Stimulated activated CD8-positive, alpha-beta memory T cell treated with anti-CD3 and anti-CD28 coated beads, Interleukin-7, amount 100 ng/mL, for 24 hours (primary cell): ENCODE measurements around the gene DEF6.
"Not testable (repeated sequence)": the region's sequence is repeated elsewhere in the genome, so short reads cannot be mapped to it uniquely, and the experiment has no call there.

Experiments
- DNase-seq: peaks from one replicate; pipeline ENCODE4 v3.0.0-alpha.2; 2020; ENCODE audit warnings: low read depth

DEF6 gene

DNA sequence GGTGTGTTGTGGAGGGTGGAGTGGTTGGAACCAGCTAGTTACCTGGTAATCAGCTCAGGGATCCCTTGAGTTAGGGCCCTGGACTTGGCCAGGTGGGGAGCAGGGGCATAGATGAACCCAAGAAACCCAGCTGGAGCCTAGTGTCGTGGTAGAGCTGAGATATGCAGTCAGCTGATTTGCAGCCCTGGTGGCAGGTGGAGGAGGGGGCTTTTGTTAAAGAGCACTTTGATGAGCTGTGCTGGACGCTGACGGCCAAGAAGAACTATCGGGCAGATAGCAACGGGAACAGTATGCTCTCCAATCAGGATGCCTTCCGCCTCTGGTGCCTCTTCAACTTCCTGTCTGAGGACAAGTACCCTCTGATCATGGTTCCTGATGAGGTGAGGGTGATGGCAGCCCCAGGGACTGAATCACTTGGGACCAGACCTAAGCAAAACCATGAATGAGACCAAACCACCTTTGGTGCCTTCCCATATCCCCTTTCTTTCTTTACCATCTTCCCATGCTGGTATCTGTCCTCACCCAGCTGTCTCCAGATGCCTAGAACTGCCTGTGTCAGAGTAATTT is 12.7 kb downstream of the DEF6 start:
- no peak for DNase-seq

DNA sequence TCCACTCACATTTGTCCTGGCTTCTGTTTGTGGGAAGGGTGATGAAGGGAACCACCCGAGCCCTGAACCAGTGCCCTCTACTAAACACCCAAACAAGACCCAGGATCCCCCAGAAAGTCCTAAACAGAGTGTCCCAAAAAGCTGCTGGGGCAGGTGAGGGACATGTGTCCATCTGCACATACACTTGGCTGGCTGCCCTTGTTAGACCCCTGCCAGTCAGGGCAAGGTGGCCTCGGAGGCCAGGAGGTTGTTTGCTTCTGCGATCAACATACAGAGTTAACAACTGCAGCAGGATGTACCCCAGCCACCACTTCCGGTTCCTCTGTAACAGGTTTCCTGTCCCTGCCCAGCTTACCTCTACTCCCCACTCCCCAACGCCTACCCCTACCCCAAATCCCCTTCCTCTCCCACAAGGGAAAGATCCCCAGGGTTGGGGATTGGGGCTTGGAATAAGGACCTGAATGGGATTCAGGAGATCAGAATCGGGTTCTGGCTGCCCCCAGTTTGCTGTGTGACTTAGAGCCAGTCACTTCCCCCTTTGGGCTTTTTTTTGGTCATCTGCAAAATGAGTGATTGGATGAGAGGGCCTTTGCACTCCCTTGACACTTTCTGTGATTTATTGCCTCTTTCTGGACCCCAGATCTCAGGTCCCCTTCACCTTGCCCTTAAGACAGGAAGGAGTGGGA is 13.9 kb downstream of the DEF6 start:
- no peak for DNase-seq

DNA sequence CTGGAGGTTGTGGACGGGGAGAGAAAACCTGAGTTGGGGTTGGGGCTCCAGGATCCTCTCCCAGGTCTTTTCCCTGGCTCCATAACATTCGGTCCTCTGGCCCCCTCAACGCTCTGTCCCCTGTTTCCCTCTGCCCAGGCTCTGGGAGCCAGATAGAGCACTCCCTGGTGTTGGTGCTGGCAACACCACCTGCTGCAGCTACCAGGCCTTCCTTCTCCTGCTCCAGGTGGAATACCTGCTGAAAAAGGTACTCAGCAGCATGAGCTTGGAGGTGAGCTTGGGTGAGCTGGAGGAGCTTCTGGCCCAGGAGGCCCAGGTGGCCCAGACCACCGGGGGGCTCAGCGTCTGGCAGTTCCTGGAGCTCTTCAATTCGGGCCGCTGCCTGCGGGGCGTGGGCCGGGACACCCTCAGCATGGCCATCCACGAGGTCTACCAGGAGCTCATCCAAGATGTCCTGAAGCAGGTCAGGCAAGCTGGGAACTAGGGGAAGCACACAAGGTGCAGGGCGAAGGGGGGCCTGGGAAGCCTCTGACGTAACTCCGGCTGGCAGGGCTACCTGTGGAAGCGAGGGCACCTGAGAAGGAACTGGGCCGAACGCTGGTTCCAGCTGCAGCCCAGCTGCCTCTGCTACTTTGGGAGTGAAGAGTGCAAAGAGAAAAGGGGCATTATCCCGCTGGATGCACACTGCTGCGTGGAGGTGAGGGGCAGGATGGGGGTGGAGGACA is 14.6 kb downstream of the DEF6 start:
- no peak for DNase-seq

DNA sequence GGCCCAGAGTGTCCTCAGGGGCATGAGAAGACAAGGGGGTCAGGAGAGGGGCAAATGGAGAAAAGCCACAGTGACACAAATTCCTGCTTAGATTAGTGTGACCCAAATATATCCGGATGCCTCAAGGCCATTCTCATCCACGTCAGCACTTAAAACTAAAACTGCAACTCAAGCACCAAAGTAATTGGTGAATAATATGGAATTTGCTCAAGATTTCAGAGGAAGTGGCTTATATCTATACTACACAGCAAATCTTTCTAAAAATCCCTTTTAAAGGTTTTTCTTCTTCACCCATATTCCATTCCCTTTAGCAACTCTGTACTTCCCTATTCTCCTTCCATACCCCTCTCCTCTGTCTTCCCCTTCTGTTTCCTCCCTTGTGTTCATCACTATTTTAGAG is 15.2 kb downstream of the DEF6 start:
- no peak for DNase-seq

DNA sequence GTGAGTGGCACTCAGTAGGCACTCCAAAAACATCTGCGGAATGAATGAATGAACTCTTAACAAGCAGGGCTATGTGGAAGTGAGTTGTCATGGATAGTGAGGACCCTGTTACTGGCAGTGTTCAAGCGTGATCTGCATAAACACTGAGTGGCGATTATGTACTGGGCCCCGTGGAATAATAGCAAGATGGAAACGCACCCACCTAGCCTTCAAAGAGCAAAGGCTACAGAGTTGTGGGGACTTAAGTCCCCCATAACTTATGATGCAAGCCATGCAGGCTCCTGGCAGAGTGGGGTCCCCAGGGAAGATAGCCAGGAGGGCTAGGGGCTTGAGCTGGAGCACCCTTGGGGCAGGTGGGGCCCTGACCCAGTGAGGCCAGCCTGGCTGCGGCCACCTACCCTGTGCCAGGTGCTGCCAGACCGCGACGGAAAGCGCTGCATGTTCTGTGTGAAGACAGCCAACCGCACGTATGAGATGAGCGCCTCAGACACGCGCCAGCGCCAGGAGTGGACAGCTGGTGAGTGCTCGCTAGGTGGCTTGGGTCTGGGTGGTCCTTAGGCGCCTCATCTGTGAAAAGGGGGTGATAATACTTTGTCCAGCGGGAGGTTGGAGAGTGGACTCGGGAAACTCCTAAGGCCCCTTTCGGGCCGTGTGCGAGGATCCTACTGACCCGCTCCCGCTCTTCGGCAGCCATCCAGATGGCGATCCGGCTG is 20.0 kb downstream of the DEF6 start:
- DNase-seq: no peak

DNA sequence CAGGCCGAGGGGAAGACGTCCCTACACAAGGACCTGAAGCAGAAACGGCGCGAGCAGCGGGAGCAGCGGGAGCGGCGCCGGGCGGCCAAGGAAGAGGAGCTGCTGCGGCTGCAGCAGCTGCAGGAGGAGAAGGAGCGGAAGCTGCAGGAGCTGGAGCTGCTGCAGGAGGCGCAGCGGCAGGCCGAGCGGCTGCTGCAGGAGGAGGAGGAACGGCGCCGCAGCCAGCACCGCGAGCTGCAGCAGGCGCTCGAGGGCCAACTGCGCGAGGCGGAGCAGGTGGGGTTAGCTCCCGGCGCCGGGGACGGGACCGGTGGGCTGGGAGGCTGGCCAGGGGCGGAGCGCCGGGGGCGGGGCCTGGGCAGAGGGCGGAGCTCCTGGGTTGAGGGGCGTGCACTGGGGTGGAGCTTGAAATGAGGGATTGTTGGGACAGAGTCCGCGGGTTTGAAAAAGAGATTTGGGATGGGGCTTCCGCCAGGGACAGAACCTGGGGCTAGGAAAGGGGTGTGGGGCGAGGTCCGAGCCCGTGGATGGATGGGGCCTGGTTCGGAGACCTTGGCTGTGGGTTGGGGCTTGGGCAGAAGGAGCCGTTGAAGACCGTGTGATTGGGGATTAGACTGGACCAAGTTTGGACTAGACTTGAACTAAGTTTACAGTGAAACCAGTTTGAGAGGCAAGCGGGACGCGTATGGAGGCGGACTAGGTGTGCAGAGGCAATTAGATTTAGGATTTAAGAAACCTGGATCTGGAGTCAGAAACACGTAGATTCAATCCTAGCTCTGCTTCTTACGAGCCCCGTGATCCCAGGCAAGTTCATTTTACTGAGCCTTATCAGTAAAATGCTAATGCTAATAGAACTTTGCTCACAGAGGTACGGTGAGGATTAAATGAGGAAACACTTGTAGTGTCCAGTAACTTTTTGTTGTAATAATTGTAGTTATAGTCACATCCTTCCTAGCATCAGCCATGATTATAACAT is 20.9 kb downstream of the DEF6 start:
- DNase-seq: no peak

DNA sequence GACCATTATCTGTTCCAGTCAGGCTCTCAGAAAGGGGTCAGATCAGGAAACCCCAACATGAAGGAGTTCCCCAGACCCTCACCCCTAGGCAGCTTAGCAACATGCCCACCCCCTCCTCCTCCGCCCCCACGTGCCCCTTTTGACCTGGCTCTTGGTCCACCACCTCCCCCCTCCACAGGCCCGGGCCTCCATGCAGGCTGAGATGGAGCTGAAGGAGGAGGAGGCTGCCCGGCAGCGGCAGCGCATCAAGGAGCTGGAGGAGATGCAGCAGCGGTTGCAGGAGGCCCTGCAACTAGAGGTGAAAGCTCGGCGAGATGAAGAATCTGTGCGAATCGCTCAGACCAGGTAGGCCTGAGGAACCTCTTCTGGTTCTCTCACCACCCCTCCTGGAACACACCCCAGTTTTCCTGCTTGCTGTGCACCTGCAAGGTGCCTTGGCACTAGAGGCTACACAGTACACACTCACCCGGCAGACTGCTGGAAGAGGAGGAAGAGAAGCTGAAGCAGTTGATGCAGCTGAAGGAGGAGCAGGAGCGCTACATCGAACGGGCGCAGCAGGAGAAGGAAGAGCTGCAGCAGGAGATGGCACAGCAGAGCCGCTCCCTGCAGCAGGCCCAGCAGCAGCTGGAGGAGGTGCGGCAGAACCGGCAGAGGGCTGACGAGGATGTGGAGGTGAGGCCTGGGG is 21.9 kb downstream of the DEF6 start:
- DNase-seq: no peak

DNA sequence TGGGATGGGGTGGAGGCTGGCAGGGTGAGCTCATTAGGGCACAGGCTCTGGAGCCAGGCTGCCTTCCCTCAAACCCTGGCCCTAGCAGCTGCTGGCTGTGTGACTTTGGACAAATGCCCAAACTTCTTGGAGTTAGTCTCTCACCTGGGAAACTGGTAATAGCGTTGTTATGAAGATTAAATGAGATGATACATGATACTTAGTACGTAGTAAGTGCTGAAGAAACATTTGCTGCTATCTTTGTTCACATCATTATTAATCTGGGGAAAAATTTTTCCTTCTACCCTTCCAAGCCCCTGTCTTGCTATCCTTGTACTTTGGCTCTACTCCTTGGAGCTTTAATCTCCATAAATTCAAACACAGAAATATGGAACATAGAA is 22.4 kb downstream of the DEF6 start:
- DNase-seq: no peak

DNA sequence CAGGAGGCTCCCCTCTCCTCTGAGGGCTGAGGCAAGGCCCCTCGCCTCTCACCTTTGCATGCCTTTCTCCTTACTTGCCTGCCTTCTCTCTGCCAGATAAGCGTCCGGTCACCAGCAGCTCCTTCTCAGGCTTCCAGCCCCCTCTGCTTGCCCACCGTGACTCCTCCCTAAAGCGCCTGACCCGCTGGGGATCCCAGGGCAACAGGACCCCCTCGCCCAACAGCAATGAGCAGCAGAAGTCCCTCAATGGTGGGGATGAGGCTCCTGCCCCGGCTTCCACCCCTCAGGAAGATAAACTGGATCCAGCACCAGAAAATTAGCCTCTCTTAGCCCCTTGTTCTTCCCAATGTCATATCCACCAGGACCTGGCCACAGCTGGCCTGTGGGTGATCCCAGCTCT is 23.5 kb downstream of the DEF6 start:
- DNase-seq: no peak

DNA sequence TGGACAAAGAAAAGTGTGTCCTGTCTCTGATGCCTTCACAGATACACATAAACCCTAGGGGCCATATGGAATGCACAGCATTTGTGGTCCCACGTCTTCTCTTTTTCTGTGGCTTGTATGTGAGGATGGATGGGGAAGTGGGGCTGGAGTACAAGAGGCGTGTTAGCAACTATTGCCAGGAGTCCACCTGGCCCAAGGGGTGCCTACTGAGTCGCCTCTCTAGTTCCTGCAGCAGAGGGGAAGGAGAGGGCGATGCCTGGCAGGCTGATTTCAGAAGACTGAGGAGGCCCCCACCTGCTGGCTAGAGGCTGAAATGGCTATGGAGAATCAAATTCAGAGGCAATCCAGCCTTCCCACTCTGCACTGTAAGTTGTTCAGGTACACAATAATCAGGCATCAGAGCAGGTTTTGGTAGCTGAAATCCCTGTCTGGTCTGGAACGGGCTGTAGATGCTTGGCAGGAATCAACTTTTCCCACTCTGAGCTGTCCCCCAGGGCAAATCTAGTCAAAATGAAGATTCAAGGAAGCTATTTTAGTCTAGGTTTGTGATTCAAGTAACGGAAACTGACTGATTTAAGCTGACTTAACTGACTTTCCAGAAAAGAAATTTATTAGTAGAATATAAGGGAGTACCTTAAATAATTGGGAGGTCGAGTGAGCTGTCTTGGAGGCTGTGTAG is 29.9 kb downstream of the DEF6 start:
- peak; percentile 47 for DNase-seq

DNA sequence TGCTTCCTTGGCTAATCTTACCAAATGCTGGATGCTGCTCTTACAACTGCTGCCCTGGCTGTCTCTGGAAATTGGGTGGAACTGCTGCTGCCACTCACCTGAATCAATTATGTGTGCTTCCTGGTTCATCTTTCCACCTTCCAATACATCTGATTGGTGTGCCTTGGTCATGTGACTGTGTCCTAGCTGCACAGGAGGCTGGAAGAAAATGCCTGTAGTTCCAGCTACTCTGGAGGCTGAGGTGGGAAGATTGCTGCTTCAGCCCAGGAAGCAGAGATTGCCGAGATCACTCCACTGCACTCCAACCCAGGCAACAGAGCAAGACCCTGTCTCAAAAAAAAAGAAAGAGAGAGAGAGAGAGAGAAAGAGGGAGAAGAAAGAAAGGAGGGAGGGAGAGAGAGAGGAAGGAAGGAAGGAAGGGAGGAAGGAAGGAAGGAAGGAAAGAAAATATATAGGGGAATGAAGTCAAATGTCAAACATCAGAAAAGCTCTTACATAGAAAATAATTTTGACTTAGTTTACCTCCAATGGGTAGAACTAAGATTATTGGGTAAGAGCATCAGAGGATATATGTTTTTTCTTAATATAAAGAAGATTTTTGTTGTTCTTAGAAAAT is 30.6 kb downstream of the DEF6 start:
- no peak for DNase-seq

DNA sequence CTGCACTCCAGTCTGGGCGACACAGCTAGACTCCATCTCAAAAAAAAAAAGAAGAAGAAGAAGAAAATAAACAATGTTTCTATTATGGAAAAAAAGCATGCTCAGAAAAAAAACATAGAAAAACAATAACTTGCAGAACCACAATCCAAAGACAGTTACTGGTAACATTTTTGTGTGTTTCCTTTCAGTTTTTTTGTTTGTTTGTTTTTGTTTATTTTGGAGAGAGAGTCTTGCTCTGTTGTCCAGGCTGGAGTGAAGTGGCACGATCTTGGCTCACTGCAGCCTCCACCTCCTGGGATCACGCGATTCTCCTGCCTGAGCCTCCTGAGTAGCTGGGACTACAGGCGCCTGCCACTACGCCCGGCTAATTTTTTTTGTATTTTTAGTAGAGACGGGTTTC is 31.3 kb downstream of the DEF6 start:
- DNase-seq: not testable (repeated sequence)

DNA sequence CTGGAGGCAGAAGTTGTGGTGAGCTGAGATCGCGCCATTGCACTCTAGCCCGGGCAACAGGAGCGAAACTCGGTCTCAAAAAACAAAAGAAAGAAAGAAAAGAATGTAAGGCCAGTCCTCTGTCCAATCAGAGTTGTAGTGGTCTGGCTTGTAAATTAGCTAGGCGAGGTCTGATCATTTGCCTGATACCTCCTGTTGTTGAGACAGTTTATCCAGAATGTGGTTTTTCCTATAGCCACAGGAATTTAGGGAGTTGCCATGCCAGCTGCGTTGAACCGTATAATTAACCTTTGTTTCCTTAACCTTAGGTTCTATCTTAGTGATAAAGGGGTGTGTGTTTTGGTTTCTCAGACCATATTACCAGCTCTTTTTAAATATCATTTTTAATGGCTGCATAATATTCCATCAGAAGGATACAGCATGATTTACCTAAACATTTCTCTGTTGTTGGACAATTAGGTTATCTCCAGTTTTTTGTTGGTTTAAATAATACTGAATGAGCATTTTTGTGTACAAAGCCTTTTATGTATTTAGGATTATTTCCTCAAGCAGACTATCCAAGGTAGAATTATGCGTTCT is 33.0 kb downstream of the DEF6 start:
- no peak for DNase-seq

DNA sequence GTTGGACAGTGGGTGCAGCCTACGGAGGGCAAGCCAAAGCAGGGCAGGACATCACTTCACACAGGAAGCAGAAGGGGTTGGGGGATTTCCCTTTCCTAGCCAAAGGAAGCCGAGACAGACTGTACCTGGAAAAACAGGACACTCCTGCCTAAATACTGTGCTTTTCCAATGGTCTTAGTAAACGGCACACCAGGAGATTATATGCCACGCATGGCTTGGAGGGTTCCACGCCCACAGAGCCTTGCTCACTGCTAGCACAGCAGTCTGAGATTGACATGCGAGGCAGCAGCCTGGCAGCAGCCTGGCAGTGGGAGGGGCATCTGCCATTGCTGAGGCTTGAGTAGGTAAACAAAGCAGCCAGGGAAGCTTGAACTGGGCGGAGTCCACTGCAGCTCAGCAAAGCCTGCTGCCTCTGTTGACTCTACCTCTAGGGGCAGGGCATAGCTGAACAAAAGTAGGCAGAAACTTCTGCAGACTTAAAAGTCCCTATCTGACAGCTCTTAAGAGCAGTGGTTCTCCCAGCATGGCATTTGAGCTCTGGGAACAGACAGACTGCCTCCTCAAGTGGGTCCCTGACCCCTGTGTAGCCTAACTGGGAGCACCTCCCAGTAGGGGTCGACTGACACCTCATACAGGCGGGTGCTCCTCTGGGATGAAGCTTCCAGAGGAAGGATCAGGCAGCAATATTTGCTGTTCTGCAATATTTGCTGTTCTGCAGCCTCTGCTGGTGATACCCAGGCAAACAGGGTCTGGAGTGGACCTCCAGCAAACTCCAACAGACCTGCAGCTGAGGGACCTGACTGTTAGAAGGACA is 34.7 kb downstream of the DEF6 start:
- not testable (repeated sequence) for DNase-seq

DNA sequence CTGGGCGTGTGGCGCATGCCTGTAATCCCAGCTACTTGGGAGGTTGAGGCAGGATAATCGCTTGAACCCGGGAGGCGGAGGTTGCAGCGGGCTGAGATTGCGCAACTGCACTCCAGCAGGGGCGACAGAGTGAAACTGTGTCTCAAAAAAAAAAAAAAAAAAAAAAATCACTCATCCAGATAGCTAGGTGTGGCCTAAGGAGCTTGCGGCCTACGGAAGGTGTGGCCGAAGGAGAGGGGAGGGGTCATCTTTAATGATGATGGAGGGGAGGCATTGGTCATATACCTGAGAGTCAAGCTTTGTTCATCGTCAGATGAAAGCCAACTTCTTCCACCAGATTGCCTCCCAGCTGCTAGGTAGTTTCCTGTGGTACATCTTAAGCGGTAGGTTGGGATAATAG is 43.9 kb downstream of the DEF6 start:
- no peak for DNase-seq

DNA sequence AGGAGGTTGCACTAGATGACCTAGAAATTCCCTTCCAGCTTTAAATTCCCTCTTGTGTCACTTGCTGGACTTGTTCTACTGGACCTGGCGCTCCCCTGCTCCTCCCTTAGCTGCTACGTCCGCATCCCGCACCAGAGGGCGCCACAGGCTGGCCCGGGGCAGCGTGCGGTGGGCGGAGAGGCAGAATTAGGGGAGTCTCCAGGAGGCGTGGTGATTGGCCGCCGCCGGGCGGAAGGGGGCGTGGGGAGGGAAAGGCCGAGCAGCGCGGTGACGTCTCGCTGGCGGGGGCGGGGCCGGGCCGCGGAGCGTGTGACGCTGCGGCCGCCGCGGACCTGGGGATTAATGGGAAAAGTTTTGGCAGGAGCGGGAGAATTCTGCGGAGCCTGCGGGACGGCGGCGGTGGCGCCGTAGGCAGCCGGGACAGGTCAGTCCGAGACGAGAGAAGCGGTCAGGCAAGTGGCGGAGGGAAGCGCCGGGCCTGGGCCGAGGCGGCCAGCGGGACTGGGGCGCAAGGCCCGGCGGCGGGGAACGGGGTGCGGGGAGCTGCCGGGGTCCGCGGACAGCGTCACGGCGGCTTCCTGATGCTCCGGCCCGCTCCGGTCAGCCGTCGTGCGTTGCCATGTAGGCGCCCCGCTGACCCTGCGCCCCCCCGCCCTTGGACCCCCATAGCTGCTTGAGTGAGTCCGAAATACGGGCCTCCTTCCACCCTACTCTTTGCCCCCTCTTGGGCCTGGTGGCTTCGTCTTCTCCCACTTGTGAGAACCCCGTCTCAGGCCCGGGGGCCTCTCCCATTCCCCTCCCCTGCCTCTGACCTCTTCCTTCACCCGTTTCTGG is 44.9 kb downstream of the DEF6 start, which contains the start of gene PPARD:
TSS of gene PPARD (plus strand) at position 301 of the 834 bp plus-strand sequence. CDS start 68,530 bp downstream, outside the sequence.
- peak; percentile 96 for DNase-seq

DNA sequence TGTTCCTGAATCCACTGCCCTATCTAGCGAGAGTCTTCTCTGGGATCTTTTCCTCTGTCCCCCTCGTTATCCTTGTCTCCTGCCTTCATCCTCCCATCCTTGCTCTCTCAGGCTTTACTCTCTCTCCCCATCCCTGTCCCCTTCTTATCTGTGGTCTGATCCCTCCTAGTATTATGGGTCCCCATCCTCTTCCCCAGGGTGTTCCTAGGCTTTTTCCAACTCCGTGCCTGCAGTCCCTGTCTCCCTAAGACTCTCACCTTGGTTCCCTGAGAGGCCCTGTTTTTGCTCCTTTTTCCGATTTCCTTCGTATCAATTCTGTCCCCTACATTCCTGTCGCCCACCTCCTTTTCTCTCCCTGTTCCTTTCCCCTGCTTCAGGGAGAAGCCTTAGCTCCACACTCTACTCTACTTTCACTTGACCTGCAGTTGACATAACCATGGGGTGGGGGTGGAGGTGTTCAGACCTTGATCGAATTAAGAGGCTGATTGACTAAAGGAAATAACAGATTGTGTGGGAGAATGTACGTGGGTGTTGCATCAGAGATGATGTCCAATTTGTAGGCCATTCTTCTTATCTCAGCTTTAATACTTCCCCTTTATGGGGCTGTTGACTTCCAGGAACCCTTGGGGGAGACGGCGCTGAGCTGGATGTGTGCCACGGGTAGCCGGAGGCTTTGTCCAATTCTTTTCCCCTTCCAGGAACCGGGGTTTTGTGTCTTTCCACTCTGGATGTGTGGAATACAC is 45.6 kb downstream of the DEF6 start:
- no peak for DNase-seq
